Effector memory CD4-positive, alpha-beta T cell (primary cell): ENCODE results near the gene TBCD.

Experiments used
- DNase-seq, 3 donors: peaks; one replicate each; pipeline ENCODE4 v3.0.0-alpha.2; 2020
- H3K27ac ChIP-seq: 2 replicates; pipeline ENCODE4 v1.7.0; 2013; ENCODE audit warnings: mild to moderate bottlenecking, low read length, moderate library complexity; ENCODE audit not compliant: insufficient read depth, poor library complexity, severe bottlenecking
- H3K27me3 ChIP-seq: replicated peaks from 2 replicates; pipeline ENCODE4 v1.7.0; 2013; ENCODE audit warnings: mild to moderate bottlenecking, low read length; ENCODE audit not compliant: insufficient read depth, control insufficient read depth, poor library complexity, severe bottlenecking
- H3K36me3 ChIP-seq: 2 replicates; pipeline ENCODE4 v1.7.0; 2013; ENCODE audit warnings: mild to moderate bottlenecking, low read length, moderate library complexity; ENCODE audit not compliant: control insufficient read depth, insufficient read depth
- H3K4me1 ChIP-seq: 2 replicates; pipeline ENCODE4 v1.7.0; 2013; ENCODE audit warnings: low read length, mild to moderate bottlenecking; ENCODE audit not compliant: control insufficient read depth, insufficient read depth, poor library complexity, severe bottlenecking
- H3K4me3 ChIP-seq: 2 replicates; pipeline ENCODE4 v1.7.0; 2013; ENCODE audit warnings: low read length, low read depth, mild to moderate bottlenecking; ENCODE audit not compliant: insufficient read depth, poor library complexity, severe bottlenecking
- H3K9me3 ChIP-seq: 2 replicates; pipeline ENCODE4 v1.7.0; 2013; ENCODE audit warnings: mild to moderate bottlenecking, low read length, moderate library complexity; ENCODE audit not compliant: control insufficient read depth

Gene TBCD

DNA sequence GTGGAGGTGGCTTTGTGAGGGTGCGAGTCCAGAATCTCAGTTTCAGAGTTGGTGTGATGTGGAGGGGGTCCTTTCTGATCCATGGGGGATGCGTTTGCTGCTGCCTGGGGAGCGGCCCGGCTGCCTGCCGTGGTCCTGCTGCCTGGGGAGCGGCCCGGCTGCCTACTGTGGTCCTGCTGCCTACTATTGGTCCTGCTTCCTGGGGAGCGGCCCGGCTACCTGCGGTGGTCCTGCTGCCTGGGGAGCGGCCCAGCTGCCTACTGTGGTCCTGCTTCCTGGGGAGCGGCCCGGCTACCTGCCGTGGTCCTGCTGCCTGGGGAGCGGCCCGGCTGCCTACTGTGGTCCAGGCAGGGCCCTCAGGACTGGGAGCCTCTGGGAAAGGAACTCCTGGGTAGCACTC, 149.5 kb downstream of the TBCD start:
- no peak overlapping the region for H3K27ac ChIP-seq

DNA sequence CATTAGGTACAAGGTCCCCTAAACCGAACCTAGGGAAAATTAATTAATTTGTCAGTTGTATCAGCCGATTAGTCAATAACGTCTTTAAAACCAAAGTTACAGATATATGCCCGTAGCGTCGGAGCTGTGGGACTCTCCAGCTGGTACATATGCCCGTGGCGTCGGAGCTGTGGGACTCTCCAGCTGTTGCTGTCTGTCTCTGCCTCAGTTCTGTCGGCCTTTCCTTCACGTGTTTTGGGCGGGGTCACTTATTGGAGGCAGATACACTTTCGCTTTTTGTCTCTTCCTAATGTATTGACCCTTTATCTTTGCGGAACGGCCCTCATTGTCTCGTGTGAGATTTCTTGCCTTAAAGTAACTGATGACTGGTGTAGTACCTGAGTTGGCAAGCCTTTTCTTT, 150.0 kb downstream of the TBCD start:
- H3K4me1 ChIP-seq = no peaks in the 10 kb centered on the region
- no peaks in the 10 kb centered on the region for H3K9me3 ChIP-seq
- no peak overlapping the region for H3K27ac ChIP-seq
- H3K4me3 ChIP-seq = no peak overlapping the region
- peaks cover 37% of the 10 kb centered on the region for H3K36me3 ChIP-seq
- no peak for DNase-seq
- H3K27me3 ChIP-seq = no peaks in the 10 kb centered on the region

More for the DNA sequence above, 149.5 kb downstream of the TBCD start:
- Histone ChIP-seq H3K4me1 (no peaks in the 10 kb centered on the region), H3K4me3 (no peak overlapping the region), H3K9me3 (no peaks in the 10 kb centered on the region), H3K36me3 (peaks cover 32% of the 10 kb centered on the region), H3K27me3 (no peaks in the 10 kb centered on the region)
- no peak for DNase-seq

DNA sequence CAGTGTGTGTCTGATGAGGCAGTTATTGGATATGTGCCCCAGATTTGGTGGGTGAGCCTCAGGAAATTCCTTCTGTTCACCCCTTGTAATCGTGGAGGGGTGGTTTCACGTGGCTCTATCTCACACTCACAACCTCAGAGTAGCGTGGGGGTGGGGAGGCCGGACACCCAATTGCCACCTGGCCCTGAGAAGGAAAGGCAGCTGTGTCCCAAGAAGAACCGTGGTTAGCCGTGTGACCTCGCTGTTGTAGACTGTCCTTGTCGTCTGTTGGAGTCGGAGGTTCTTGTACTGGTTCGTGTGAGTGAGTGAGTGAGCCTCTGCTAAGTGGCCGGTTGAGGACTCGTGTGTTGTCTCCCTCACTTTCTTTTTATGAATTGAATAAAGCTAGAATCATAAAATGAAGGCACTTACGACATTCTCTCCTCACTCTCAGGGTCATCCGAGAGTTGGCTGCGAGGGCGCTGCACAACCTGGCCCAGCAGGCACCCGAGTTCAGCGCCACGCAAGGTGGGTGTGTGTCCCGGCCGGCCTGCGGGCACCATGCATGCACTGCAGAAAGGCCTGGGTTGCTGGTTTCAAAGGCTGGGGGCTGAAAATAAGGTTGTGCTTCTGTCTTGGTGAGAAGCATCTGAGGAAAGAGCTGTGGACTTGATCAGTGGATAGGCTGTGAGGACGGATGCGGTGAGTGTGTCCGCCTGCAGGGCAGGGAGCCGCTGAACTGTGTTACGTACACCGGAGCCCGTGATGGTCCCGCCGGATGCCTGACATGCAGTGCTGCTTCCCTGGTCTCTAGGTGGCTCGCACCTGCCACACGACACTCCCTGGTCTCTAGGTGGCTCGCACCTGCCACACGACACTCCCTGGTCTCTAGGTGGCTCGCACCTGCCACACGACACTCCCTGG, 151.4 kb downstream of the TBCD start:
- Histone ChIP-seq H3K36me3 (peaks cover 39% of the 10 kb centered on the region), H3K27me3 (no peaks in the 10 kb centered on the region), H3K27ac (no peak overlapping the region), H3K9me3 (no peaks in the 10 kb centered on the region), H3K4me3 (no peak overlapping the region), H3K4me1 (no peaks in the 10 kb centered on the region)
- no peak for DNase-seq

DNA sequence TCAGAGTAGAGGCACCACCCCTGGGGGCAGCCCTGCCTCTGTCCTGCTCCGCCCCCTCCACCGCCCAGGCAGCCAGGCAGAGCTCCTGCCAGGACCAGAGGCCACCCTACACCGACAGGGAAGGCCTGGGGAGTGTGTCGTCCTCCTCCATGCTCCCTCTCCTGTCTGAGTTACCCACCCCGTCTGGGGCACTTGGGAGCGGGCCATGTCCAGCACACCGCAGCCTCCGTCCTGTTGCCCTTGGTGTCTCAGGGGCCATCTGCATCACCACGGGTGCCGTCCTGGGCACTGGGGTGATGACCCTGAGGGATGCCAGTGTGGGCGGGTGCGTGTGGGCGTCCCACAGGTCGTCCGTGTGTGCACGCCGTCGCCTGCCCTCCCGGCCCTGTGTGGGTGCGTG, 153.3 kb downstream of the TBCD start:
- Histone ChIP-seq H3K27me3 (no peaks in the 10 kb centered on the region), H3K36me3 (peaks cover 39% of the 10 kb centered on the region)

DNA sequence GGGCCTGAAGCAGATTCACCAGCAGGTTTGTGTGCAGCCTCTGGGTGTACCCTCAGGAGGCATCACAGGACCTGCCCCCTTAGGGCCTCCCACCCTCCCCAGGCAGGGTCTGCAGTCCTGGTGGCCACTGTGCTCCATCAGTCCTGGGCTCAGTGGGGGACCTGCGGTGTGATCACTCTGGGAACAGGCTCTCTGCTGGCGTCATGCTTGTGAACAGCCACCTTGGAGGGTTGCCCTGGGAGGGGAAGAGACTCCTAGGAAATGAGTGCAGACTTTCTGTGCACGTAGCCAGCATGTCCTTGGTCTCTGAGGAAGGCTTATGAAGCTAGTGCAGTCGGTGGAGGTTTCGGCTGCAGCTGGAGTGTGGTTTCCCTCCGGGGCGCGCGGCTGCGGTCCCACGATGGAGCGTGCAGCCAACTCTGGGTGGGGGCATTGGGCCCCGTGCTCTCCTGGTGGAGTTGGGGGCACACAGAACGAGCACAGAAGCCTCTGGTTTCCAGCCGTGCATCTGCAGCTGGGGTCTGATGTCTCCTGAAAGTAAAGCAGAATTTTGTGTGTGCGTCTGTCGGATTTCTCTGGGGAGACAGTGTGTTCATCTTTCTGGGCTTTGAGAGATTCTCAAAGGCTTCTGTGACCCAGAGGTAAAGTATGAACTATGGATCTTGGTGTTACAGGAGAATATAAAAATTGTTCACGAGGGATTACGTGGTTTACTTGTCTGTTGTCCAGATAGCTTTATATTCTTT, 156.1 kb downstream of the TBCD start:
- no peak for DNase-seq
- H3K4me3 ChIP-seq = no peak overlapping the region
- H3K9me3 ChIP-seq = no peaks in the 10 kb centered on the region
- H3K27me3 ChIP-seq = no peaks in the 10 kb centered on the region
- H3K27ac ChIP-seq = no peak overlapping the region
- peaks cover 47% of the 10 kb centered on the region for H3K36me3 ChIP-seq
- H3K4me1 ChIP-seq = no peaks in the 10 kb centered on the region

More for the DNA sequence above, 153.3 kb downstream of the TBCD start:
- H3K4me3 ChIP-seq = no peak overlapping the region
- no peak overlapping the region for H3K27ac ChIP-seq
- H3K9me3 ChIP-seq = no peaks in the 10 kb centered on the region
- DNase-seq = no peak
- H3K4me1 ChIP-seq = no peaks in the 10 kb centered on the region

DNA sequence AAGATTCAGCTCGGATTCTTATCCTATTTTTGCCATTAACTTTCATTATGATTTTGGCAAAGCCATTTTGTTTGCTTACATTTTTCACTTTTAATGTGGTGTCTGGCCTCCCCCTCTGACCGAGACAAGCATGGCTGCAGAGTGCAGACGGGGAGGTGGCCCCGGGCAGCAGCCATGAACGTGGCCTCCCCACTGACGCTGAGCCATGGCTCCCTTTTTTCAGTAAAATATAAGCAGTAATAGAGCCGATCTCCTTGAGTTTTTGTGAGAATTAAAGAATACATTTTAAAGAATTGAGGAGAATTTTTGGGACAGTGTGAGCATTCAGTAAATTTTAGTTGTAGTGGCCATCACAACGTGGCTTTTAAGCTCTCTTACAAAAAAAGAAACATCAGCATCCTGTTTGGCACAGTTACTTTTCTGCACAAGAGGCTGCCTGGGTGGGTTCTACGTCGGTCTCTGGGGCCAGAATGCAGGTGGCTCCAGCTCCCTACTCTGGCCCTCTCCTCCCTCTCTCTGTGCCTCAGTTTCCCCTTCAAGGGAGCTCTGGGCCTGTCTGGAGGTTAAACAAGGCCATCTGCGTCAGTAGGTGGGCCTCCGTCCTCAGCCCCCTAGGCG, 156.8 kb downstream of the TBCD start:
- Histone ChIP-seq H3K9me3 (no peaks in the 10 kb centered on the region), H3K27me3 (no peaks in the 10 kb centered on the region), H3K36me3 (peaks cover 50% of the 10 kb centered on the region), H3K27ac (no peak overlapping the region), H3K4me3 (no peak overlapping the region), H3K4me1 (no peaks in the 10 kb centered on the region)
- DNase-seq = no peak

DNA sequence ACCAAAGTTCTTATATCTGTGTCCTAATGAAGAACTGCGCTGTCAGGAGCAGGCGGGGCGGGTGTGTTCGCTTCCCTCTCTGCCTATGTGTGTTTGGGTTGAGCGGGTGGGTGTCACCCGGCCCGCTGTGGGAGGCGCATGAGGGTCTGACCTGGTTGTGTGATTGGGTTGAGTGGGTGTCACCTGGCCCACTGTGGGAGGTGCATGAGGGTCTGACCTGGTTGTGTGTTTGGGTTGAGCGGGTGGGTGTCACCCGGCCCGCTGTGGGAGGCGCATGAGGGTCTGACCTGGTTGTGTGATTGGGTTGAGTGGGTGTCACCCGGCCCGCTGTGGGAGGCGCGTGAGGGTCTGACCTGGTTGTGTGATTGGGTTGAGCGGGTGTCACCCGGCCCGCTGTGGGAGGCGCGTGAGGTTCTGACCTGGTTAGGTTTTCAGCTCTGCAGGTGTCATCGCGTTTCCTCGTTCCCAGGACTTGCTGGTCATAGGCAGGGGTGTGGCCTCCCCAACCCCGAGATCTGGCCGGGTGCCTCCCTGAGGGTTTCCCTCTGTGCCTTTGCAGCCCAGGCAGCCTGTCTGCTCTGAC, 157.5 kb downstream of the TBCD start:
- no peak overlapping the region for H3K4me3 ChIP-seq
- H3K27ac ChIP-seq = no peak overlapping the region
- peak; percentile 8 to 73 (median 40) for DNase-seq
- no peaks in the 10 kb centered on the region for H3K27me3 ChIP-seq
- no peaks in the 10 kb centered on the region for H3K9me3 ChIP-seq
- no peaks in the 10 kb centered on the region for H3K4me1 ChIP-seq
- peaks cover 47% of the 10 kb centered on the region for H3K36me3 ChIP-seq

DNA sequence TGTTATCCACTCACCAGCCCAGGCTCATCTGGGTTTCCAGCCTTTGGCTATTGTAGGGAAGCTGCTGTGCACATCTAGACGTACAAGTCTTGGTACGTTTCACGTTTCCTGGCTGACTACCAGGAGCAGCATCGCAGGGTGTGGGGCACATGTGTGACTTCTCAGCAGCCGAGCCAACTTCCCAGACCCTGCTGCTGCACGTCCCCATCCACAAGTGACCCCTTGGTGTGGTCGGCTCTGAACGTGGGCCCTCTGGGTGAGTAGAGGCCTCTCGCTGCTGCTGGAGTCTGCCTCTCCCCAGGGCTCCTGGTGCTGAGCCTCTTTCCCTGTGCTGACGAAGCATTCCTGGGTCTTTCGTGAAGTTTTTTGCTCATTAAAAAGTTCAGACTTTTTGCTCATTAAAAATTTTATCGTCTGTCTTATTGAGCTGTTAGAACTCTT, 158.2 kb downstream of the TBCD start:
- Histone ChIP-seq H3K9me3 (no peaks in the 10 kb centered on the region), H3K27me3 (no peaks in the 10 kb centered on the region), H3K4me3 (no peak overlapping the region), H3K36me3 (peaks cover 41% of the 10 kb centered on the region), H3K4me1 (no peaks in the 10 kb centered on the region), H3K27ac (no peak overlapping the region)
- no peak for DNase-seq

DNA sequence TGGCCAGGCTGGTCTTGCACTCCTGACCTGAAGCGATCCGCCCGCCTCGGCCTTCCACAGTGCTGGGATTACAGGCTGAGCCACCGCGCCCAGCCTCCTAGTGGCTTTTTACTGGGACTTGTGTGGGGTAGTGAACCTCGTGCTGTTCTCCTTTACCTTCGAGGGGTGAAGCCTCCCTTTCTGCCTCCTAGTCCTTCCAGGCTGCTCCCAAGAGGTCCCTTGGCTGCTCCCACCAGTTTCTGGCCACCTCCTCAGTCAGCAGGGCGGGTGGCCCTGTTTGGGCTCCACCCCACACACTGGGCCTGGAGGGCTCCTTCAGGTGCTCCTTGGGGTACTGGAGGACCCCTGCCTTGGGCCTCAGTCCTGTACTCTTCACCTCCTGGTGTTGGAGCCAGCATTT, 158.9 kb downstream of the TBCD start:
- Histone ChIP-seq H3K27ac (no peak overlapping the region), H3K4me3 (no peak overlapping the region), H3K4me1 (no peaks in the 10 kb centered on the region), H3K9me3 (no peaks in the 10 kb centered on the region), H3K27me3 (no peaks in the 10 kb centered on the region), H3K36me3 (peaks cover 39% of the 10 kb centered on the region)
- no peak for DNase-seq
